Osteoblast (primary cell): ENCODE data around the gene GTF3C2. TPM values are rescaled to one million over a fixed set of nuclear protein-coding genes. Genes with fewer than 3 reads are reported as not detected.
A peak's percentile ranks its signal among the peaks of the same experiment; 100 is the strongest.
"Not testable (repeated sequence)": the region's sequence is repeated elsewhere in the genome, so short reads cannot be mapped to it uniquely, and the experiment has no call there.

Experiments used
- DNase-seq: peaks from one replicate; pipeline ENCODE4 v3.0.0; 2011; ENCODE audit warnings: low spot score, mixed read lengths; ENCODE audit not compliant: insufficient read length; ENCODE audit errors: missing footprints
- H2AFZ ChIP-seq: 2 replicates; pipeline ENCODE4 v1.6.0; 2011; ENCODE audit warnings: mild to moderate bottlenecking, low read length
- H3K27ac ChIP-seq: 2 replicates; pipeline ENCODE4 v1.5.1; 2011; ENCODE audit warnings: mild to moderate bottlenecking, low read depth, low read length, moderate library complexity
- H3K27me3 ChIP-seq: 2 replicates; pipeline ENCODE4 v1.6.0; 2012; ENCODE audit warnings: mild to moderate bottlenecking, control low read depth, inconsistent platforms, low read length, moderate library complexity; ENCODE audit not compliant: insufficient read depth
- H3K36me3 ChIP-seq: 2 replicates; pipeline ENCODE4 v1.5.1; 2011; ENCODE audit warnings: mild to moderate bottlenecking, low read length, control low read depth, moderate library complexity; ENCODE audit not compliant: insufficient read depth
- H3K4me1 ChIP-seq: 2 replicates; pipeline ENCODE4 v1.5.1; 2011; ENCODE audit warnings: mild to moderate bottlenecking, low read length, control low read depth, moderate library complexity; ENCODE audit not compliant: insufficient read depth
- H3K4me2 ChIP-seq: 2 replicates; pipeline ENCODE4 v1.6.0; 2011; ENCODE audit warnings: mild to moderate bottlenecking, low read length; ENCODE audit not compliant: insufficient read depth
- H3K4me3 ChIP-seq: fragments of 200-600 bp; sonication (generic); 3 replicates; pipeline ENCODE4 v1.5.1; 2012; ENCODE audit warnings: mild to moderate bottlenecking, low read length, inconsistent platforms; ENCODE audit not compliant: insufficient read depth
- H3K79me2 ChIP-seq: 2 replicates; pipeline ENCODE4 v1.6.0; 2012; ENCODE audit warnings: mild to moderate bottlenecking, low read length, control low read depth, inconsistent platforms; ENCODE audit not compliant: insufficient read depth
- H3K9me3 ChIP-seq: 2 replicates; pipeline ENCODE4 v1.5.1; 2011; ENCODE audit warnings: low read depth, low read length, control low read depth
- H4K20me1 ChIP-seq: 2 replicates; pipeline ENCODE4 v1.6.0; 2012; ENCODE audit warnings: mild to moderate bottlenecking, low read length, control low read depth; ENCODE audit not compliant: insufficient read depth
- total RNA-seq: library from RNA; depleted of rRNA; stranded (reverse); fragments of >200 nt; gene quantifications from 2 replicates; pipeline ENCODE4 v1.2.3, GENCODE V29; 2012
- TF ChIP-seq, protein P1 (sequence below): IDR thresholded peaks from 2 replicates; pipeline ENCODE4 v1.5.1; 2011; ENCODE audit warnings: mild to moderate bottlenecking, low read depth, low read length, moderate library complexity; ENCODE audit errors: extremely low read depth

Gene GTF3C2
- total RNA-seq, 1 donor, result 34.4 TPM

DNA sequence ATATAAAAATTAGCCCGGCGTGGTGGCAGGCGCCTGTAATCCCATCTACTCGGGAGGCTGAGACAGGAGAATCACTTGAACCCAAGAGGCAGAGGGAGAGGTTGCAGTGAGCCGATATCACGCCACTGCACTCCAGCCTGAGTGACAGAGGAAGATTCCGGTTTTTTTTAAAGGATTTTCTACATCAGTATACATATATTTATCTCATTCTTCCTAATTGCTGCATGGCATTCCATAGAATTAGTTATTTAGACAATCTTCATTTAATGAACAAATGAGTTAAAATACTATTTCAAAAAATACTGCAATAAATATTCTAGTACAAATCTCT, 2.0 kb downstream of the GTF3C2 start:
- no peak for DNase-seq
- no peak overlapping the region for H3K4me3 ChIP-seq
- H3K4me2 ChIP-seq, result peak overlapping the region; percentile 12
- H3K79me2 ChIP-seq, result peaks cover 78% of the 10 kb centered on the region
- H3K27ac ChIP-seq, result no peak overlapping the region
- H3K9me3 ChIP-seq, result no peaks in the 10 kb centered on the region
- TF ChIP-seq, protein P1, sequence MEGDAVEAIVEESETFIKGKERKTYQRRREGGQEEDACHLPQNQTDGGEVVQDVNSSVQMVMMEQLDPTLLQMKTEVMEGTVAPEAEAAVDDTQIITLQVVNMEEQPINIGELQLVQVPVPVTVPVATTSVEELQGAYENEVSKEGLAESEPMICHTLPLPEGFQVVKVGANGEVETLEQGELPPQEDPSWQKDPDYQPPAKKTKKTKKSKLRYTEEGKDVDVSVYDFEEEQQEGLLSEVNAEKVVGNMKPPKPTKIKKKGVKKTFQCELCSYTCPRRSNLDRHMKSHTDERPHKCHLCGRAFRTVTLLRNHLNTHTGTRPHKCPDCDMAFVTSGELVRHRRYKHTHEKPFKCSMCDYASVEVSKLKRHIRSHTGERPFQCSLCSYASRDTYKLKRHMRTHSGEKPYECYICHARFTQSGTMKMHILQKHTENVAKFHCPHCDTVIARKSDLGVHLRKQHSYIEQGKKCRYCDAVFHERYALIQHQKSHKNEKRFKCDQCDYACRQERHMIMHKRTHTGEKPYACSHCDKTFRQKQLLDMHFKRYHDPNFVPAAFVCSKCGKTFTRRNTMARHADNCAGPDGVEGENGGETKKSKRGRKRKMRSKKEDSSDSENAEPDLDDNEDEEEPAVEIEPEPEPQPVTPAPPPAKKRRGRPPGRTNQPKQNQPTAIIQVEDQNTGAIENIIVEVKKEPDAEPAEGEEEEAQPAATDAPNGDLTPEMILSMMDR, result no peak
- H4K20me1 ChIP-seq, result peaks cover 6% of the 10 kb centered on the region
- H3K36me3 ChIP-seq, result no peaks in the 10 kb centered on the region
- H2AFZ ChIP-seq, result no peak overlapping the region
- no peaks in the 10 kb centered on the region for H3K27me3 ChIP-seq
- peaks cover 21% of the 10 kb centered on the region for H3K4me1 ChIP-seq

DNA sequence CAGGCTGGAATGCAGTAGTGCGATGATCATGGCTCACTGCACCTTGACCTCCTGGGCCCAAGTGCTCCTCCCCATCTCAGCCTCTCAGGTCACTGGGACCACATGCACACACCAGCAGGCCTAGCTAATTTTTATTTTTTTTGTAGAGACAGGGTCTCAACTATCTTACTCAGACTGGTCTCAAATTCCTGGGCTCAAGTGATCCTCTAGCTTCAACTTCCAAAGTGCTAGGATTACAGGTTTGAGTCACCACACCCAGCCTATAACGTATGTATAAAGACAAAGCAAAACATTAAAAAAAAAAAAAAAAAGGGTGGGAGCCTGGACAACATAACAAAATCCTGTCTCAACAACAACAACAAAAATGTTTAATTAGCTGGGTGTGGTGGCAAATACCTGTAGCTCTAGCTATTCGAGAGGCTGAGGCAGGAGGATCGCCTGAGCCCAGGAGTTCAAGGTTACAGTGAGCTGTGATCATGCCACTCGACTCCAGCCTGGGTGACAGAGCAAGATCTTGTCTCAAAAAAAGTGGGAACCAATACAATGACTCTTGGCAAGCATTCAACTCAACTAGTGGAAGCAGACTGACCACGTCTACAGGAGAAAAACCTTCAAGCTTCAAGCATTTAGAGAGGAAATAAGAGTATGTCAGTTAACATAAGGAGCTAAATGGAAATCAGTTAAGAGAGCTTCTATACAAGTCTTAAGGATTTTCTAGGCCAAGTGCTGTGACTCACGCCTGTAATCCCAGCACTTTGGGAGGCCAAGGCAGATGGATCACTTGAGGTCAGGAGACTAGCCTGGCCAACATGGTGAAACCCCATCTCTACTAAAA, 2.6 kb downstream of the GTF3C2 start:
- DNase-seq, result no peak

DNA sequence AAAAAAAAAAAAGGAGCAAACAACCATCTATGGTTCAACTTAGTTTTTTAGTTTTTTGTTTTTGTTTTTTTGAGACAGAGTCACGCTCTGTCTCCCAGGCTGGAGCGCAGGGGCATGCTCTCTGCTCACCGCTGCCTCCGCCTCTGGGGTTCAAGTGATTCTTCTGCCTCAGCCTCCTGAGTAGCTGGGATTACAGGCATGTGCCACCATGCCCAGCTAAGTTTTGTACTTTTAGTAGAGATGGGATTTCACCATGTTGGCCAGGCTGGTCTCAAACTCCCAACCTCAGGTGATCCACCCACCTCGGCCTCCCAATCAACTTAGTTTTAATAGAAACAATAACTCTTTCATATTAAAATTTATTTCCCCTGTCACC, 3.2 kb downstream of the GTF3C2 start:
- Histone ChIP-seq H3K27ac (peak overlapping the region; percentile 59), H3K79me2 (peaks cover 81% of the 10 kb centered on the region), H3K4me1 (peaks cover 21% of the 10 kb centered on the region)
- H3K4me3 ChIP-seq, DNase-seq, H3K27me3 ChIP-seq, H4K20me1 ChIP-seq, H3K9me3 ChIP-seq, H3K36me3 ChIP-seq, H3K4me2 ChIP-seq, H2AFZ ChIP-seq: not testable (repeated sequence)

More for the DNA sequence above, 2.6 kb downstream of the GTF3C2 start:
- H3K4me1 ChIP-seq, result peaks cover 21% of the 10 kb centered on the region
- H3K36me3 ChIP-seq, result no peaks in the 10 kb centered on the region
- H3K4me3 ChIP-seq, result no peak overlapping the region
- H3K9me3 ChIP-seq, result no peaks in the 10 kb centered on the region
- peaks cover 81% of the 10 kb centered on the region for H3K79me2 ChIP-seq
- TF ChIP-seq, protein P1, result no peak
- H3K27ac ChIP-seq, result peak overlapping the region; percentile 59
- H3K4me2 ChIP-seq, result peak overlapping the region; percentile 12
- no peaks in the 10 kb centered on the region for H3K27me3 ChIP-seq
- peaks cover 6% of the 10 kb centered on the region for H4K20me1 ChIP-seq
- no peak overlapping the region for H2AFZ ChIP-seq

DNA sequence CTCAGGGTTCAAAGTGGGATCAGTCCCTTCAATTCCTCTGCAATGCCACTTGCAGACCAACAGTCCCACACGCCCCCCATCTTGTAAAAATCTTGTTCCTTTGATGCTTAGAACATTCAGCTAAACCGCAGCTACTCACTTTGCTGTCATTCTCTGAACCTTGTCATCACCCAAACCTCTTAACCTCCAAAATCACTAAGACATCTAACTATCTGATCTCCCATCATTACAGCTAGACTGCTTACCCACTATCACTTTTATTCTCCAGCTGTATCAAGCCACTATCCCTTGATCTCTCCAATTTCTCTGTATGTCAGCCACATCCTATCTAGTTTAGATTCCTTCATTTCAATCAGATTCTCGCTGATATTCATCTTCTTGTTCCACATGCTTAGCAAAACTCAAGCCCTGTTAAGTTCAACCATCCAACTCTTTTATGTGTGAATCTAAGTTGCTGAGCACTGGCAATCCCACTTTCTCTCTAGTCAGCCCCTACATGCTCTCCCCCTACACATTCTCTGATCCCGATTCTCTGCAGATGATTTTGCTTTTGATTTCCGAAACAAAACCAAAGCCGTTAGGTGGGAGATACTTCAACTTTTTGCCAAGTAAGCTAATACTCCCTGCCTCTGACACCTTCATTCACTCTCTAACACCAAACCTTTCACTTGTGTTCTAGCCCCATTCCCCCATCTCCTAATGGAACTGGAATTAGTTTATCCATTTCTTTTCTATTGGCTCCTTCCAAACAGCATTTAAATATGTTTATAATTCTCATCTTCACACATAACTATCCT, 4.6 kb downstream of the GTF3C2 start:
- peaks cover 11% of the 10 kb centered on the region for H4K20me1 ChIP-seq

More for the DNA sequence above, 4.6 kb downstream of the GTF3C2 start:
- no peak for DNase-seq
- no peak overlapping the region for H2AFZ ChIP-seq
- H3K4me2 ChIP-seq, result no peak overlapping the region
- H3K9me3 ChIP-seq, result no peaks in the 10 kb centered on the region
- TF ChIP-seq, protein P1, result no peak
- H3K4me1 ChIP-seq, result peaks cover 14% of the 10 kb centered on the region
- H3K27me3 ChIP-seq, result no peaks in the 10 kb centered on the region
- peaks cover 84% of the 10 kb centered on the region for H3K79me2 ChIP-seq
- no peak overlapping the region for H3K27ac ChIP-seq
- H3K4me3 ChIP-seq, result no peak overlapping the region
- no peaks in the 10 kb centered on the region for H3K36me3 ChIP-seq
